ENCODE data around the gene CTBP2. TPM values are rescaled to one million over a fixed set of nuclear protein-coding genes. Genes with fewer than 3 reads are reported as not detected.

Gene CTBP2
- total RNA-seq, 1 donor = 74.3 TPM

- no peak for TF ChIP-seq CTCF (IDR thresholded peaks at IDR 0.05; ENCODE audit: insufficient read depth, low read depth, low read length)
- DNase-seq (ENCODE audit: low read depth) = no peak
- no peak overlapping the region for H3K4me3 ChIP-seq (ENCODE audit: low read depth, low read length)
Measured at GRCh38 chr10:125089469-125089868, 70.9 kb downstream of the CTBP2 start.

GRCh38 chr10:125087897-125088215 lies 72.5 kb downstream of the CTBP2 start:
- DNase-seq (ENCODE audit: low read depth) = no peak
- no peak overlapping the region for H3K4me3 ChIP-seq (ENCODE audit: low read depth, low read length)
- TF ChIP-seq CTCF (IDR thresholded peaks at IDR 0.05; ENCODE audit: insufficient read depth, low read depth, low read length) = no peak

GRCh38 chr10:125087191-125087896 lies 73.0 kb downstream of the CTBP2 start:
- H3K4me3 ChIP-seq (ENCODE audit: low read depth, low read length) = no peak overlapping the region
- DNase-seq (ENCODE audit: low read depth) = peak; percentile 10
- no peak for TF ChIP-seq CTCF (IDR thresholded peaks at IDR 0.05; ENCODE audit: insufficient read depth, low read depth, low read length)

- no peak for TF ChIP-seq CTCF (IDR thresholded peaks at IDR 0.05; ENCODE audit: insufficient read depth, low read depth, low read length)
- DNase-seq (ENCODE audit: low read depth) = no peak
- H3K4me3 ChIP-seq (ENCODE audit: low read depth, low read length) = no peak overlapping the region
Measured at GRCh38 chr10:125086691-125087090, 73.7 kb downstream of the CTBP2 start.

- H3K4me3 ChIP-seq (ENCODE audit: low read depth, low read length) = no peak overlapping the region
- peak; percentile 82 for DNase-seq (ENCODE audit: low read depth)
- TF ChIP-seq CTCF (IDR thresholded peaks at IDR 0.05; ENCODE audit: insufficient read depth, low read depth, low read length) = no peak
Measured at GRCh38 chr10:125085258-125086054, 74.9 kb downstream of the CTBP2 start.

- peak; percentile 54 for DNase-seq (ENCODE audit: low read depth)
- H3K4me3 ChIP-seq (ENCODE audit: low read depth, low read length) = no peak overlapping the region
- TF ChIP-seq CTCF (IDR thresholded peaks at IDR 0.05; ENCODE audit: insufficient read depth, low read depth, low read length) = no peak
Measured at GRCh38 chr10:125084614-125085257, 75.6 kb downstream of the CTBP2 start.
